NCI-H2029 treated with DMSO at 0.1 percent for 48 hours (cell line): ENCODE data around the gene PTPRH.

ENCODE experiments used
- DNase-seq: peaks from one replicate; lab custom pipeline; 2025; lab: John Stamatoyannopoulos, UW

The PTPRH gene

GRCh38 chr19:55246462-55247451, 37.5 kb upstream of the PTPRH start:
- no peak for DNase-seq

- DNase-seq, result no peak
These were observed 36.1 kb upstream of the PTPRH start for GRCh38 chr19:55245236-55245904.

GRCh38 chr19:55244004-55244680, 34.8 kb upstream of the PTPRH start:
- DNase-seq, result no peak

GRCh38 chr19:55242517-55242916, 33.2 kb upstream of the PTPRH start:
- no peak for DNase-seq

- no peak for DNase-seq
These were observed 32.7 kb upstream of the PTPRH start for GRCh38 chr19:55241935-55242464.

- DNase-seq, result no peak
These were observed 32.0 kb upstream of the PTPRH start for GRCh38 chr19:55241143-55241934.

- DNase-seq, result no peak
These were observed 31.4 kb upstream of the PTPRH start for GRCh38 chr19:55240713-55241020.

GRCh38 chr19:55239004-55239403, 29.7 kb upstream of the PTPRH start:
- DNase-seq, result no peak

GRCh38 chr19:55238030-55238429, 28.7 kb upstream of the PTPRH start:
- no peak for DNase-seq

- DNase-seq, result no peak
These were observed 23.7 kb upstream of the PTPRH start for GRCh38 chr19:55232986-55233385.

GRCh38 chr19:55232286-55232602, 22.9 kb upstream of the PTPRH start:
- no peak for DNase-seq

GRCh38 chr19:55231391-55232285, 22.3 kb upstream of the PTPRH start:
- no peak for DNase-seq

- DNase-seq, result no peak
These were observed 21.5 kb upstream of the PTPRH start for GRCh38 chr19:55230780-55231179.

GRCh38 chr19:55230329-55230728, 21.0 kb upstream of the PTPRH start:
- no peak for DNase-seq

GRCh38 chr19:55229789-55230182, 20.5 kb upstream of the PTPRH start:
- DNase-seq, result no peak

- DNase-seq, result no peak
These were observed 20.0 kb upstream of the PTPRH start for GRCh38 chr19:55229145-55229788.

GRCh38 chr19:55228403-55229031, 19.2 kb upstream of the PTPRH start, which contains the start of gene TMEM86B:
TMEM86B (minus strand) TSS chr19:55228763; CDS start chr19:55228741, 22 bp downstream.
- DNase-seq, result no peak

- no peak for DNase-seq
These were observed 18.7 kb upstream of the PTPRH start for GRCh38 chr19:55228015-55228391.

GRCh38 chr19:55227241-55228014, 18.1 kb upstream of the PTPRH start:
- DNase-seq, result no peak
